LNCAP (cell line): ENCODE measurements around the gene RNASE3.
A peak's percentile ranks its signal among the peaks of the same experiment; 100 is the strongest.

Source experiments
- CTCF ChIP-seq: fragments of 450-650 bp; IDR thresholded peaks from 2 replicates; pipeline ENCODE4 v1.5.1; 2017; ENCODE audit warnings: mild to moderate bottlenecking

RNASE3 gene

DNA sequence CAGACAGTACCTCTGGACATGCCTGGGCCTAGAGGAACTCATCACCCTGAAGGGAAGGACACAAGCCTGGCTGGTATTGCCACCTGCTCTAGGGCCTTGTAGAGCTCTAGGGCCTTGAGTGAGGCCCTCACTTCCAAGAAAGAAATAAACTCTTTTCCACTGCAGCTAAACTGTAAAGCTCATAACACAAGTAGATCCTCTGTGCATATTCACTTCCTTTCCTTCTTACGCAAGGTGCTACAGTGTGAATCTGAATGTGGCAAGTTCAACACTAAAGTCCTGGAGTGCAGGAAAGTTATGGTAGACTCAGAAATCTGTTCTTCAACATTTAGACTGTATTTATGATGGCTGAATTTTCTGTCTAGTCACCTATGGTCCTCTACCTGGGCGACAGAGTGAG, 14.5 kb downstream of the RNASE3 start:
- TF ChIP-seq CTCF = no peak

GRCh38 chr14:20907214-20907613, 16.0 kb downstream of the RNASE3 start:
- TF ChIP-seq CTCF = no peak

GRCh38 chr14:20934148-20934762, 43.1 kb downstream of the RNASE3 start:
- TF ChIP-seq CTCF = peak; percentile 84

DNA sequence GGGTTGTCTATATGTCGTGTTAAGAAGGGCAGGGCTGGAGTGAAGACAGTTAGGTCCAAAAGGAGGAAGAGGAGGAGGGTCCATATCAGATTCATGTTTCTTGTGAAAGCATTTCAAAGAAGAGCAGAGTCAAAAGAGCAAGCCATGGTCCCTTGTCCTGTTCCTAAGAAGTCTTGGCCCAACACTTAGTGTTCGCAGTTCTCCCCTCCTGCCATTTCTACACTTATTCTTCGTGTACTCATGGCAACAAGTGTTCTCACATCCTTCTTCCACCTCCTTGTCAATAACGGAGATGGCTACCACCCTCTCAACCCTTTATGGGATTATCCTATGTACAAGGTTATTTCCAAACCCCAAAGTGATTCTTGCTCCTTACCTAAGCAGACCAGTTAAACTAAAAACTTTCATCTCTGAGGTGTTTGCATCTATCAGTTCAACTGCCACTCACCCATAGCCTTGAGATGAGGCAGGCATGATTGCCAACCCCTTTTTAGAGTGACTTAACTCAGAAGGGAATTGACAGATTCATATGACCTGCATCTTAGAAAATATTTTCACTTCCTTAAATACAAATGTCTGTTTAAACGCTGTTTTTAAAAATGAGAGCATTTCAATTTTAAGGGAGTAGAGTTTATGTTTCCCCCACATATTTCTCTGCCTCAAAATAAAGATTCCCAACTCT, 44.3 kb downstream of the RNASE3 start:
- TF ChIP-seq CTCF = no peak
